ENCODE results near the gene KIAA0825. TPM values are rescaled to one million over a fixed set of nuclear protein-coding genes. Genes with fewer than 3 reads are reported as not detected.

The KIAA0825 gene
- total RNA-seq, 4 donors from 2014 or later = 0.60 to 2.5 (median 1.6) TPM

DNA sequence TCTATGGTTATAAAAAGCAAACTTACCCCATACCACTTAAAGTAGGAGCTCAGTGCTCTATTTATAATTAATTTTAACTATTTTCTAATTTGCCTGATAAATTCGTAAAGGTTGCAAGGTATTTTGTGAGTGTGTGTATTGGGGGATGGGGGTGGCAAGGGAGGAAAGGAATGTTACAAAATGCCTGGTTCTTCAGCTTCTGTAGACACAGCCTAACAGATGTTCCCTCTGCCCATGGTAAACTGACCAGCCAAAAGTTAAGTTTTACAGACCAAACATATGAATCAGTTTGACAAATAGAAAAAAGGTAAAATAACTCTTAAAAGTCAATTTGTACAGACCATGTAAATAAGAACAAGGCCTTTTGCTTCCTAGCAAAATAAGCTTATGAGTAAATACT lies 232.6 kb downstream of the KIAA0825 start:
- DNase-seq (no peak), ATAC-seq (no peak)
- Histone ChIP-seq H3K27me3 (no peaks in the 10 kb centered on the region), H3K4me1 (no peaks in the 10 kb centered on the region), H3K36me3 (no peaks in the 10 kb centered on the region), H3K9me3 (no peaks in the 10 kb centered on the region), H3K27ac (no peak overlapping the region), H3K4me3 (no peak overlapping the region)
- intact Hi-C loops (cut with DNase I; ENCODE audit: low total_unique reads) = no loop called here
- in situ Hi-C loops (cut with MboI; ENCODE audit: low sequenced_read_pairs in 4 of 4) = no loop called here
- TF ChIP-seq, protein P1, sequence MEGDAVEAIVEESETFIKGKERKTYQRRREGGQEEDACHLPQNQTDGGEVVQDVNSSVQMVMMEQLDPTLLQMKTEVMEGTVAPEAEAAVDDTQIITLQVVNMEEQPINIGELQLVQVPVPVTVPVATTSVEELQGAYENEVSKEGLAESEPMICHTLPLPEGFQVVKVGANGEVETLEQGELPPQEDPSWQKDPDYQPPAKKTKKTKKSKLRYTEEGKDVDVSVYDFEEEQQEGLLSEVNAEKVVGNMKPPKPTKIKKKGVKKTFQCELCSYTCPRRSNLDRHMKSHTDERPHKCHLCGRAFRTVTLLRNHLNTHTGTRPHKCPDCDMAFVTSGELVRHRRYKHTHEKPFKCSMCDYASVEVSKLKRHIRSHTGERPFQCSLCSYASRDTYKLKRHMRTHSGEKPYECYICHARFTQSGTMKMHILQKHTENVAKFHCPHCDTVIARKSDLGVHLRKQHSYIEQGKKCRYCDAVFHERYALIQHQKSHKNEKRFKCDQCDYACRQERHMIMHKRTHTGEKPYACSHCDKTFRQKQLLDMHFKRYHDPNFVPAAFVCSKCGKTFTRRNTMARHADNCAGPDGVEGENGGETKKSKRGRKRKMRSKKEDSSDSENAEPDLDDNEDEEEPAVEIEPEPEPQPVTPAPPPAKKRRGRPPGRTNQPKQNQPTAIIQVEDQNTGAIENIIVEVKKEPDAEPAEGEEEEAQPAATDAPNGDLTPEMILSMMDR (IDR thresholded peaks at IDR 0.05 in 4 of 5, conservative IDR thresholded peaks at IDR 0.05 in 1 of 5) = no peak
- TF ChIP-seq POLR2A (IDR thresholded peaks at IDR 0.05) = no peak

DNA sequence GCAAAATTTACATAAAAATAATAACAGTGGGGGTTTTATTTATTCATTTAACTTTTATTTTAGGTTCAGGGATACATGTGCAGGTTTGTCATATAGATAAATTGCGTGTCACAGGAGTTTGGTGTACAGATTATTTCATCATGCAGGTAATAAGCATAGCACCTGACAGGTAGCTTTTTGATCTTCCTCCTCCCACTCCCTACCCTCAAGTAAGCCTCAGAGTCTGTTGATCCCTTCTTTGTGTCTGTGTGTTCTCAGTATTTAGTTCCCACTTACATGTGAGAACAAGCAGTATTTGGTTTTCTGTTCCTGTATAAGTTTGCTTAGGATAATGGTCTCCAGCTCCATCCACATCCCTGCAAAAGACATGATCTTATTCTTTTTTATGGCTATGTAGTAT lies 240.3 kb downstream of the KIAA0825 start:
- in situ Hi-C loops (cut with MboI; ENCODE audit: low sequenced_read_pairs in 4 of 4) (no loop called here), intact Hi-C loops (cut with DNase I; ENCODE audit: low total_unique reads) (no loop called here)
- ATAC-seq (no peak), DNase-seq (no peak)
- no peaks in the 10 kb centered on the region for H3K9me3 ChIP-seq
- H3K27ac ChIP-seq = no peak overlapping the region
- no peaks in the 10 kb centered on the region for H3K4me1 ChIP-seq
- TF ChIP-seq POLR2A (IDR thresholded peaks at IDR 0.05) = no peak
- TF ChIP-seq, protein P1 (IDR thresholded peaks at IDR 0.05 in 4 of 5, conservative IDR thresholded peaks at IDR 0.05 in 1 of 5) = no peak
- no peaks in the 10 kb centered on the region for H3K36me3 ChIP-seq
- H3K27me3 ChIP-seq = no peaks in the 10 kb centered on the region
- H3K4me3 ChIP-seq = no peak overlapping the region

DNA sequence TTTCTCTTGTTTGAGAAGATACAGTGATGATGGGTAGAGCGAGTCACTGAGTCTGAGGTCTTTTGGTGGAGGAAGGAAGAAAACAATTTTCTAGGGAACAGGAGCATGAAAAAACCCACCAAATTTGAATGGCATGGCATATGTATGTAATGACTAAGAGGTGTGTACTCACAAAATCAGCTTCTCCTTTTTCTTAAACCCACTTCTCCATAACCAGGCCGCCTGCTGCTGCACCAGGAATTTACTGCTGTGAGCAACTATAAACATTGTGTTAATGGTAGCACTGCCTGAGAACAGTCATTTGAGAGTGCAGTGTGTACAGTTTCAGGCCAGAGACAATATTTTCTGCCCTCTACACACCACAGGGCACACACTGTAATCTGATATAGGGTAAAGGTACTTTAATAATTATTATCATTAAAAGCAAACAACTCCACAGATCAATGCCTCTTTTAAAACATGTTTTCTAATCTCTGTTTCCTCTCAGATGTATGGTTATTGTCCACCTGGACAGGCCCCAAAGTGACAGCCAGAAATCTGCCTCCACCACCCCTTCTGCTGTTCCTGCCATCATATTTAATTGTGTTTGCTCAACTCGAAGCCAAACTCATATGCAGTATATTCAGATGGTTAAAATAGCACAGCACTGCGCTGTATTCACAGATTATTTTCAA lies 241.6 kb downstream of the KIAA0825 start:
- Histone ChIP-seq H3K4me3 (no peak overlapping the region), H3K36me3 (no peaks in the 10 kb centered on the region), H3K4me1 (no peaks in the 10 kb centered on the region), H3K9me3 (no peaks in the 10 kb centered on the region), H3K27ac (no peak overlapping the region), H3K27me3 (no peaks in the 10 kb centered on the region)
- in situ Hi-C loops (cut with MboI; ENCODE audit: low sequenced_read_pairs in 4 of 4) (no loop called here), intact Hi-C loops (cut with DNase I; ENCODE audit: low total_unique reads) (no loop called here)
- ATAC-seq = no peak
- no peak for DNase-seq
- no peak for TF ChIP-seq POLR2A (IDR thresholded peaks at IDR 0.05)
- TF ChIP-seq, protein P1 (IDR thresholded peaks at IDR 0.05 in 4 of 5, conservative IDR thresholded peaks at IDR 0.05 in 1 of 5) = no peak

DNA sequence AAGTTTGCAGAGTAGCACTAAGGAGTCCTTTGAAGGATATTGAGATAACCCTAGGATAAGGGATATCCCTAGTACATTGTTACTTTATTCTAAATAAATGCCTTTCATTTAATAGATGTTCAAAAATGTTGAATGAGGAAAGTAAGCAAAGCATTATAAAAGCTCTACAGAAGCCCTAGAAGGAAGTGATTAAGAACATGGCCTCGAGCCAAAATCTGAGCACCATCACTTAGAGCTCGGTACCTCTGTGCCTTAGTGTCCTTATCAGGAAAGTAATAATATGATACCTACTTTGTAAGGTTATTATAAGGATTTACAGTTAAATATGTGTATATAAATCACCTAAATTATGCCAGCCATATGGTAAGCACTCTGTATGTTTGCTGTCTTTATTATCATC lies 242.6 kb downstream of the KIAA0825 start:
- no peaks in the 10 kb centered on the region for H3K9me3 ChIP-seq
- in situ Hi-C loops (cut with MboI; ENCODE audit: low sequenced_read_pairs in 4 of 4) = no loop called here
- H3K27me3 ChIP-seq = no peaks in the 10 kb centered on the region
- ATAC-seq (no peak), DNase-seq (no peak)
- no peak for TF ChIP-seq POLR2A (IDR thresholded peaks at IDR 0.05)
- TF ChIP-seq, protein P1 (IDR thresholded peaks at IDR 0.05 in 4 of 5, conservative IDR thresholded peaks at IDR 0.05 in 1 of 5) = no peak
- intact Hi-C loops (cut with DNase I; ENCODE audit: low total_unique reads) = no loop called here
- no peaks in the 10 kb centered on the region for H3K4me1 ChIP-seq
- H3K27ac ChIP-seq = no peak overlapping the region
- H3K4me3 ChIP-seq = no peak overlapping the region
- H3K36me3 ChIP-seq = no peaks in the 10 kb centered on the region

DNA sequence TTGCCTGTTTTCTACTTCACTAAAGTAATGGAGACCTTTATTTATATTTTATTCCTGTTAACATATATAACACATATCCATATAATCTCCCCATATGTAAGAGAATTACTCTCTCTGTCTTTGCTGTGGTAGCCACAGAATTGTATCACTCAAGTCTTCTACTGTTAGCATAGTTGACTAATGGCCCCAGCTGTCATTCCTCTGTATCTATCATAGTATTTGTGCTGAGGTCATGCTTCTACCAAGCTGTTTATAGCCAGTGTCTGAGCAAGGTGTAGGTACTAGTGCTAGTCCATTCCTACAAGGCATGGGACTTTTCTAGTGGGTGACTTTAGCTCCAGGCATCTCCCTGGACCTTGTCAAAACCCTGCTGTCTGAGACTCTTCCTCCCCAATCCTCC lies 244.1 kb downstream of the KIAA0825 start:
- Histone ChIP-seq H3K27me3 (no peaks in the 10 kb centered on the region), H3K27ac (no peak overlapping the region), H3K4me1 (no peaks in the 10 kb centered on the region), H3K36me3 (no peaks in the 10 kb centered on the region), H3K9me3 (no peaks in the 10 kb centered on the region), H3K4me3 (no peak overlapping the region)
- ATAC-seq = no peak
- TF ChIP-seq POLR2A (IDR thresholded peaks at IDR 0.05) = no peak
- TF ChIP-seq, protein P1 (IDR thresholded peaks at IDR 0.05 in 4 of 5, conservative IDR thresholded peaks at IDR 0.05 in 1 of 5) = no peak
- intact Hi-C loops (cut with DNase I; ENCODE audit: low total_unique reads) (no loop called here), in situ Hi-C loops (cut with MboI; ENCODE audit: low sequenced_read_pairs in 4 of 4) (no loop called here)
- DNase-seq = no peak
